H1 (cell line): ENCODE results near the gene SSX2IP. TPM values are rescaled to one million over a fixed set of nuclear protein-coding genes. Genes with fewer than 3 reads are reported as not detected.

Source experiments
- CTCF ChIA-PET: fragments of 300-600 bp; sonication (Branson Sonifier 250); formaldehyde crosslinking; loops from one replicate; lab custom pipeline; 2021; ENCODE audit not compliant: partially characterized antibody; lab: Charles Lee
- POLR2A ChIA-PET: fragments of 300-600 bp; sonication (Branson Sonifier 250); formaldehyde crosslinking; loops from one replicate; lab custom pipeline; 2021; ENCODE audit warnings: inconsistent platforms; ENCODE audit not compliant: partially characterized antibody; lab: Charles Lee
- DNase-seq, 2 experiments: peaks; one replicate each; pipeline versions ENCODE4 v3.0.0 to v3.0.0-alpha.2; 2010 to 2022; ENCODE audit warnings: low spot score in 2 of 2, low read depth in 1 of 2, mixed read lengths in 1 of 2
- FAIRE-seq: peaks from 2 replicates; lab custom pipeline; 2011; peaks lifted over from hg19 to GRCh38; lab: Jason Lieb, UNC
- H2AFZ ChIP-seq: 2 replicates; pipeline ENCODE4 v1.8.1; 2012; ENCODE audit warnings: low read length, inconsistent platforms
- H2AK5ac ChIP-seq: 2 replicates; pipeline ENCODE4 v1.6.1; 2013; ENCODE audit warnings: low read depth, low read length
- H2BK120ac ChIP-seq: replicated peaks from 2 replicates; pipeline ENCODE3; 2013; ENCODE audit warnings: low read depth, low read length, inconsistent platforms
- H2BK12ac ChIP-seq: 2 replicates; pipeline ENCODE4 v1.6.1; 2013; ENCODE audit warnings: low read depth, low read length
- H2BK15ac ChIP-seq: 2 replicates; pipeline ENCODE4 v1.6.1; 2013; ENCODE audit warnings: low read length
- H2BK20ac ChIP-seq: 2 replicates; pipeline ENCODE4 v1.6.1; 2013; ENCODE audit warnings: low read length
- H2BK5ac ChIP-seq: 2 replicates; pipeline ENCODE4 v1.6.1; 2013; ENCODE audit warnings: low read depth, low read length
- H3K14ac ChIP-seq: 2 replicates; pipeline ENCODE4 v1.6.1; 2013; ENCODE audit warnings: inconsistent platforms; ENCODE audit not compliant: insufficient read length
- H3K18ac ChIP-seq: 2 replicates; pipeline ENCODE4 v1.6.1; 2013; ENCODE audit warnings: low read length; ENCODE audit errors: extremely low read depth
- H3K23ac ChIP-seq: 2 replicates; pipeline ENCODE4 v1.6.1; 2013; ENCODE audit warnings: inconsistent platforms; ENCODE audit not compliant: insufficient read length
- H3K23me2 ChIP-seq: 2 replicates; pipeline ENCODE4 v1.6.1; 2013; ENCODE audit warnings: low read depth, low read length
- H3K27ac ChIP-seq: 2 replicates; pipeline ENCODE4 v1.6.1; 2011; ENCODE audit warnings: low read depth, low read length, inconsistent platforms
- H3K27me3 ChIP-seq, 4 experiments: replicated peaks in 1 of 4; 1 replicate in 1 of 4; 2 replicates in 3 of 4; pipeline versions ENCODE4 v1.6.1 to v1.8.1; 2011 to 2013; ENCODE audit warnings: low read length in 3 of 4, mild to moderate bottlenecking in 3 of 4, inconsistent platforms in 2 of 4, mixed read lengths in 2 of 4, moderate library complexity in 1 of 4; ENCODE audit not compliant: control insufficient read depth in 3 of 4, insufficient read depth in 3 of 4; ENCODE audit errors: extremely low read depth in 1 of 4
- H3K36me3 ChIP-seq, 4 experiments: 2 replicates each; pipeline versions ENCODE4 v1.6.1 to v1.8.1; 2011 to 2013; ENCODE audit warnings: mild to moderate bottlenecking in 4 of 4, low read length in 3 of 4, moderate library complexity in 2 of 4, control low read depth in 1 of 4, inconsistent platforms in 1 of 4; ENCODE audit not compliant: insufficient read depth in 4 of 4, control insufficient read depth in 2 of 4
- H3K4ac ChIP-seq: replicated peaks from 2 replicates; pipeline ENCODE3; 2013; ENCODE audit warnings: low read length, low read depth, mixed read lengths, inconsistent platforms; ENCODE audit not compliant: insufficient read length
- H3K4me1 ChIP-seq, 4 experiments: replicated peaks in 1 of 4; 1 replicate in 1 of 4; 2 replicates in 3 of 4; pipeline versions ENCODE4 v1.6.1 to v1.8.1; 2011 to 2013; ENCODE audit warnings: low read length in 3 of 4, inconsistent platforms in 2 of 4, mixed read lengths in 1 of 4; ENCODE audit not compliant: insufficient read depth in 4 of 4, control insufficient read depth in 3 of 4
- H3K4me2 ChIP-seq, 2 experiments: 2 replicates each; pipeline versions ENCODE4 v1.6.1 to v1.8.1; 2011 to 2013; ENCODE audit warnings: low read depth in 2 of 2, low read length in 2 of 2, control low read depth in 1 of 2, inconsistent platforms in 1 of 2, mild to moderate bottlenecking in 1 of 2; ENCODE audit not compliant: insufficient read depth in 1 of 2
- H3K4me3 ChIP-seq, 4 experiments: fragments of 200-600, 300-600 bp in 1 of 4; sonication (generic), shearing (Covaris generic), sonication (Bioruptor Twin) in 1 of 4; 2 replicates each; pipeline versions ENCODE4 v1.5.1 to v1.8.1; 2011 to 2016; ENCODE audit warnings: low read length in 4 of 4, low read depth in 3 of 4, control low read depth in 2 of 4, inconsistent platforms in 2 of 4, mild to moderate bottlenecking in 2 of 4, mixed read lengths in 1 of 4, moderate library complexity in 1 of 4; ENCODE audit not compliant: insufficient read depth in 2 of 4; ENCODE audit errors: extremely low read depth in 1 of 4
- H3K56ac ChIP-seq: replicated peaks from 2 replicates; pipeline ENCODE3; 2013; ENCODE audit warnings: low read depth, mild to moderate bottlenecking, mixed read lengths, low read length, inconsistent platforms; ENCODE audit not compliant: insufficient read length
- H3K79me1 ChIP-seq: 2 replicates; pipeline ENCODE4 v1.6.1; 2013; ENCODE audit warnings: low read depth, low read length, control low read depth
- H3K79me2 ChIP-seq, 2 experiments: 2 replicates each; pipeline versions ENCODE4 v1.6.1 to v1.8.1; 2012 to 2013; ENCODE audit warnings: low read length in 2 of 2, mild to moderate bottlenecking in 2 of 2, inconsistent platforms in 1 of 2; ENCODE audit not compliant: insufficient read depth in 2 of 2, control insufficient read depth in 1 of 2
- H3K9ac ChIP-seq, 4 experiments: replicated peaks in 1 of 4; 1 replicate in 1 of 4; 2 replicates in 3 of 4; pipeline versions ENCODE4 v1.6.1 to v1.8.1; 2011 to 2013; ENCODE audit warnings: low read depth in 3 of 4, low read length in 3 of 4, control low read depth in 2 of 4, mild to moderate bottlenecking in 2 of 4, moderate library complexity in 2 of 4, inconsistent platforms in 1 of 4; ENCODE audit errors: extremely low read depth in 1 of 4
- H3K9me3 ChIP-seq, 2 experiments: 2 replicates each; pipeline versions ENCODE4 v1.6.1 to v1.8.1; 2012 to 2013; ENCODE audit warnings: mild to moderate bottlenecking in 2 of 2, moderate library complexity in 2 of 2, control low read depth in 1 of 2, inconsistent platforms in 1 of 2, low read depth in 1 of 2, low read length in 1 of 2, mixed read lengths in 1 of 2; ENCODE audit not compliant: insufficient read depth in 2 of 2
- H4K20me1 ChIP-seq, 2 experiments: replicated peaks in 1 of 2; 2 replicates each; pipeline versions ENCODE3 to v1.8.1; 2011 to 2013; ENCODE audit warnings: inconsistent platforms in 2 of 2, low read length in 2 of 2, mild to moderate bottlenecking in 1 of 2; ENCODE audit not compliant: insufficient read depth in 2 of 2, control insufficient read depth in 1 of 2
- H4K5ac ChIP-seq: 2 replicates; pipeline ENCODE4 v1.6.1; 2013; ENCODE audit warnings: low read length, low read depth, mixed read lengths, inconsistent platforms; ENCODE audit not compliant: insufficient read length
- H4K8ac ChIP-seq: 2 replicates; pipeline ENCODE4 v1.8.0; 2013; ENCODE audit warnings: mild to moderate bottlenecking, moderate library complexity, low read length, inconsistent platforms; ENCODE audit not compliant: insufficient read depth; ENCODE audit errors: extremely low read depth
- H4K91ac ChIP-seq: replicated peaks from 2 replicates; pipeline ENCODE3; 2013; ENCODE audit warnings: low read length, mixed read lengths, inconsistent platforms; ENCODE audit not compliant: insufficient read length
- CBX5 ChIP-seq: fragments of 300-800, 300-1000 bp; sonication (generic); IDR thresholded peaks from 2 replicates; pipeline ENCODE4 v1.7.1; 2016; ENCODE audit warnings: antibody characterized with exemption, low read length, low read depth
- CBX8 ChIP-seq: fragments of 300-800, 300-1000 bp; sonication (generic); IDR thresholded peaks from 2 replicates; pipeline ENCODE4 v1.7.1; 2016; ENCODE audit warnings: low read depth, low read length, borderline replicate concordance
- CEBPB ChIP-seq: IDR thresholded peaks from 2 replicates; pipeline ENCODE4 v1.6.1; 2012; ENCODE audit warnings: low read depth, low read length
- CTCF ChIP-seq, 3 experiments: IDR thresholded peaks; 1 replicate in 2 of 3; 2 replicates in 1 of 3; pipeline versions ENCODE4 v1.5.1 to v1.6.1; 2011; ENCODE audit warnings: low read length in 3 of 3, mild to moderate bottlenecking in 3 of 3, inconsistent platforms in 2 of 3, low read depth in 1 of 3, moderate library complexity in 1 of 3; ENCODE audit not compliant: insufficient read depth in 1 of 3; ENCODE audit errors: control extremely low read depth in 1 of 3
- FOSL1 ChIP-seq: IDR thresholded peaks from 2 replicates; pipeline ENCODE4 v1.6.1; 2011; ENCODE audit warnings: mild to moderate bottlenecking, low read depth, low read length, moderate library complexity; ENCODE audit not compliant: insufficient read depth
- HDAC2 ChIP-seq, 2 experiments: fragments of 300-600 bp in 1 of 2; sonication (generic) in 1 of 2; IDR thresholded peaks; 2 replicates each; pipeline ENCODE4 v1.6.1; 2011 to 2012; ENCODE audit warnings: low read depth in 2 of 2, low read length in 2 of 2, mild to moderate bottlenecking in 2 of 2, moderate library complexity in 2 of 2, borderline replicate concordance in 1 of 2, inconsistent platforms in 1 of 2
- MAX ChIP-seq: IDR thresholded peaks from 2 replicates; pipeline ENCODE4 v1.6.1; 2012; ENCODE audit warnings: inconsistent platforms
- PHF8 ChIP-seq: fragments of 200-600 bp; sonication (generic); conservative IDR thresholded peaks from 2 replicates; pipeline ENCODE4 v1.7.1; 2012; ENCODE audit warnings: low read depth, mild to moderate bottlenecking, inconsistent platforms, low read length, moderate library complexity
- SIRT6 ChIP-seq: IDR thresholded peaks from one replicate; pipeline ENCODE4 v1.7.1; 2012; ENCODE audit warnings: low read length, inconsistent platforms
- WGBS, 2 experiments: shearing (Covaris generic) in 1 of 2; methylation state at CpG; one replicate each; pipeline versions ENCODE4 v1.1.6 to v1.1.7; 2013 to 2015; ENCODE audit warnings: low lambda C conversion rate in 2 of 2, mixed read lengths in 2 of 2, inconsistent platforms in 1 of 2, low coverage in 1 of 2, missing lambda C conversion rate in 1 of 2; ENCODE audit not compliant: insufficient replicate concordance in 2 of 2, insufficient coverage in 1 of 2, insufficient read length in 1 of 2; ENCODE audit errors: extremely low coverage in 1 of 2, missing lambda C conversion rate in 1 of 2; 5-methylcytosine and 5-hydroxymethylcytosine counted together
- polyA plus RNA-seq, 7 experiments: library from polyadenylated mRNA; depleted of rRNA in 3 of 7; stranded (reverse) in 5 of 7; unstranded in 2 of 7; fragments of >200 nt in 5 of 7; fragments of 200-250 nt in 2 of 7; gene quantifications; 1 replicate in 5 of 7; 2 replicates in 1 of 7; 4 replicates in 1 of 7; pipeline versions ENCODE4 v1.2.1 to v1.2.3, GENCODE V29; 2011 to 2013; ENCODE audit warnings: missing spikeins in 2 of 7, mixed read lengths in 2 of 7
- total RNA-seq: library from RNA; stranded (reverse); fragmentation: NEBNext Ultra II Directional; extraction: Animal tissue kit (Norgen Biotek cat#: 25700); gene quantifications from 2 replicates; pipeline ENCODE4 v1.2.1, GENCODE V29; 2021
- TF ChIP-seq, protein P1 (sequence below): IDR thresholded peaks from 2 replicates; pipeline ENCODE4 v1.6.1; 2012; ENCODE audit warnings: inconsistent platforms

Gene SSX2IP
- total and polyA plus RNA-seq, 2 of the 8 experiments (the other 6 are each of a cell fraction or from before 2014, with no cell fraction given), result 4.0 to 31.3 TPM

- no peak overlapping the region for H2BK120ac ChIP-seq
- no peak overlapping the region for H4K91ac ChIP-seq
- no peak overlapping the region for H3K56ac ChIP-seq
- H3K14ac ChIP-seq, result no peak overlapping the region
- no peaks in the 10 kb centered on the region for H3K27me3 ChIP-seq
- H2AK5ac ChIP-seq, result no peak overlapping the region
- no peak overlapping the region for H3K4ac ChIP-seq
- 56% methylated on average over 5 of the region's 5 CpGs; no CpG with 5 or more reads in 1 of the 2 experiments for WGBS, 2 experiments
- H4K8ac ChIP-seq, result no peak overlapping the region
- H3K36me3 ChIP-seq, result no peaks in the 10 kb centered on the region
- H3K79me2 ChIP-seq, result no peaks in the 10 kb centered on the region
- H3K23me2 ChIP-seq, result no peaks in the 10 kb centered on the region; the same call in 1 of the 2 replicates
- no peak for FAIRE-seq
- no peak overlapping the region for H3K23ac ChIP-seq
- H3K4me3 ChIP-seq, result no peak overlapping the region
- no peak overlapping the region; the same call in 1 of the 2 replicates for H3K18ac ChIP-seq
- no peaks in the 10 kb centered on the region for H3K79me1 ChIP-seq
- peak overlapping the region; percentile 91; the same call in 1 of the 2 replicates for H2AFZ ChIP-seq
- no peak overlapping the region for H2BK5ac ChIP-seq
- no peak overlapping the region for H2BK12ac ChIP-seq
- ChIA-PET CTCF (interaction anchor here (0.6 to 7.1 kb wide), 4 partner anchors 21 to 74 kb away, joined by 3 to 58 read pairs (median 6); no protein-coding TSS in a partner anchor), POLR2A (no interaction called here)
- H3K4me1 ChIP-seq, result peaks cover 0 to 16% (median 10%) of the 10 kb centered on the region in 4 experiments
- H3K9me3 ChIP-seq, result no peaks in the 10 kb centered on the region
- no peak for DNase-seq
- H3K9ac ChIP-seq, result no peak overlapping the region
- H3K4me2 ChIP-seq, result no peak overlapping the region
- no peak overlapping the region for H2BK15ac ChIP-seq
- H3K27ac ChIP-seq, result no peak overlapping the region
- no peak overlapping the region for H2BK20ac ChIP-seq
- no peak overlapping the region for H4K5ac ChIP-seq
- H4K20me1 ChIP-seq, result no peaks in the 10 kb centered on the region
- TF ChIP-seq CBX5 (no peak), HDAC2 (IDR thresholded peaks at IDR 0.05; ENCODE audit: borderline replicate concordance in 1 of 2, low read depth in 2 of 2, low read length in 2 of 2) (no peak), MAX (no peak), FOSL1 (no peak), CBX8 (no peak), SIRT6 (no peak), PHF8 (no peak), CTCF (IDR thresholded peaks at IDR 0.05; ENCODE audit: control extremely low read depth in 1 of 3, insufficient read depth in 1 of 3, low read depth in 1 of 3, low read length in 3 of 3) (no peak), CEBPB (no peak)
- TF ChIP-seq, protein P1, sequence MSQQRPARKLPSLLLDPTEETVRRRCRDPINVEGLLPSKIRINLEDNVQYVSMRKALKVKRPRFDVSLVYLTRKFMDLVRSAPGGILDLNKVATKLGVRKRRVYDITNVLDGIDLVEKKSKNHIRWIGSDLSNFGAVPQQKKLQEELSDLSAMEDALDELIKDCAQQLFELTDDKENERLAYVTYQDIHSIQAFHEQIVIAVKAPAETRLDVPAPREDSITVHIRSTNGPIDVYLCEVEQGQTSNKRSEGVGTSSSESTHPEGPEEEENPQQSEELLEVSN, result no peak
These were observed 11.1 kb upstream of the SSX2IP start for GRCh38 chr1:84701376-84701775.
